ENCODE data around the gene LYSET. TPM values are rescaled to one million over a fixed set of nuclear protein-coding genes. Genes with fewer than 3 reads are reported as not detected.

The LYSET gene
- total and polyA plus RNA-seq, 9 of the 15 experiments (the other 6 are each of a cell fraction or from before 2014, with no cell fraction given), result 7.6 to 36.6 (median 15.9) TPM

- TF ChIP-seq GATAD2B (IDR thresholded peaks at IDR 0.05; ENCODE audit: borderline replicate concordance) (no peak), LEF1 (IDR thresholded peaks at IDR 0.05) (no peak), ZNF239 (CRISPR knock-in tag; IDR thresholded peaks at IDR 0.05) (no peak), PHTF2 (CRISPR knock-in tag; IDR thresholded peaks at IDR 0.05) (no peak), SMARCA5 (IDR thresholded peaks at IDR 0.05) (no peak), NFRKB (IDR thresholded peaks at IDR 0.05; ENCODE audit: low read depth) (0 out of 2 replicates have a peak, but pooled peaks have one; percentile 17), GABPA (tag; conservative IDR thresholded peaks at IDR 0.05; ENCODE audit: low read depth) (peak; percentile 95), MYC (IDR thresholded peaks at IDR 0.05; ENCODE audit: low read depth, low read length) (0 out of 2 replicates have a peak, but pooled peaks have one; percentile 43), MYC (CRISPR knock-in tag; IDR thresholded peaks at IDR 0.05; ENCODE audit: borderline replicate concordance, low read depth) (no peak), HBP1 (CRISPR knock-in tag; IDR thresholded peaks at IDR 0.05) (no peak), HLTF (IDR thresholded peaks at IDR 0.05) (no peak), E2F6 (IDR thresholded peaks at IDR 0.05; ENCODE audit: borderline replicate concordance in 1 of 2, extremely low read depth in 1 of 2, insufficient read depth in 1 of 2, insufficient read length in 1 of 2, low read depth in 1 of 2, low read length in 1 of 2, poor library complexity in 1 of 2, severe bottlenecking in 1 of 2) (peak; percentile 77 to 95), ETV1 (tag; conservative IDR thresholded peaks at IDR 0.05; ENCODE audit: low read depth) (peak; percentile 66), ZNF263 (CRISPR knock-in tag; IDR thresholded peaks at IDR 0.05; ENCODE audit: borderline replicate concordance) (peak; percentile 81), NFIC (IDR thresholded peaks at IDR 0.05) (peak; percentile 65), MAFK (IDR thresholded peaks at IDR 0.05; ENCODE audit: low read length) (no peak)
- TF ChIP-seq, protein P1, sequence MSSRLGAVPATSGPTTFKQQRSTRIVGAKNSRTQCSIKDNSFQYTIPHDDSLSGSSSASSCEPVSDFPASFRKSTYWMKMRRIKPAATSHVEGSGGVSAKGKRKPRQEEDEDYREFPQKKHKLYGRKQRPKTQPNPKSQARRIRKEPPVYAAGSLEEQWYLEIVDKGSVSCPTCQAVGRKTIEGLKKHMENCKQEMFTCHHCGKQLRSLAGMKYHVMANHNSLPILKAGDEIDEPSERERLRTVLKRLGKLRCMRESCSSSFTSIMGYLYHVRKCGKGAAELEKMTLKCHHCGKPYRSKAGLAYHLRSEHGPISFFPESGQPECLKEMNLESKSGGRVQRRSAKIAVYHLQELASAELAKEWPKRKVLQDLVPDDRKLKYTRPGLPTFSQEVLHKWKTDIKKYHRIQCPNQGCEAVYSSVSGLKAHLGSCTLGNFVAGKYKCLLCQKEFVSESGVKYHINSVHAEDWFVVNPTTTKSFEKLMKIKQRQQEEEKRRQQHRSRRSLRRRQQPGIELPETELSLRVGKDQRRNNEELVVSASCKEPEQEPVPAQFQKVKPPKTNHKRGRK (tag; IDR thresholded peaks at IDR 0.05), result no peak
- TF ChIP-seq, protein P2, sequence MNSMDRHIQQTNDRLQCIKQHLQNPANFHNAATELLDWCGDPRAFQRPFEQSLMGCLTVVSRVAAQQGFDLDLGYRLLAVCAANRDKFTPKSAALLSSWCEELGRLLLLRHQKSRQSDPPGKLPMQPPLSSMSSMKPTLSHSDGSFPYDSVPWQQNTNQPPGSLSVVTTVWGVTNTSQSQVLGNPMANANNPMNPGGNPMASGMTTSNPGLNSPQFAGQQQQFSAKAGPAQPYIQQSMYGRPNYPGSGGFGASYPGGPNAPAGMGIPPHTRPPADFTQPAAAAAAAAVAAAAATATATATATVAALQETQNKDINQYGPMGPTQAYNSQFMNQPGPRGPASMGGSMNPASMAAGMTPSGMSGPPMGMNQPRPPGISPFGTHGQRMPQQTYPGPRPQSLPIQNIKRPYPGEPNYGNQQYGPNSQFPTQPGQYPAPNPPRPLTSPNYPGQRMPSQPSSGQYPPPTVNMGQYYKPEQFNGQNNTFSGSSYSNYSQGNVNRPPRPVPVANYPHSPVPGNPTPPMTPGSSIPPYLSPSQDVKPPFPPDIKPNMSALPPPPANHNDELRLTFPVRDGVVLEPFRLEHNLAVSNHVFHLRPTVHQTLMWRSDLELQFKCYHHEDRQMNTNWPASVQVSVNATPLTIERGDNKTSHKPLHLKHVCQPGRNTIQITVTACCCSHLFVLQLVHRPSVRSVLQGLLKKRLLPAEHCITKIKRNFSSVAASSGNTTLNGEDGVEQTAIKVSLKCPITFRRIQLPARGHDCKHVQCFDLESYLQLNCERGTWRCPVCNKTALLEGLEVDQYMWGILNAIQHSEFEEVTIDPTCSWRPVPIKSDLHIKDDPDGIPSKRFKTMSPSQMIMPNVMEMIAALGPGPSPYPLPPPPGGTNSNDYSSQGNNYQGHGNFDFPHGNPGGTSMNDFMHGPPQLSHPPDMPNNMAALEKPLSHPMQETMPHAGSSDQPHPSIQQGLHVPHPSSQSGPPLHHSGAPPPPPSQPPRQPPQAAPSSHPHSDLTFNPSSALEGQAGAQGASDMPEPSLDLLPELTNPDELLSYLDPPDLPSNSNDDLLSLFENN (IDR thresholded peaks at IDR 0.05; ENCODE audit: low read depth in 2 of 2, low read length in 2 of 2), result 0 out of 4 replicates have a peak, but pooled peaks of 1 of the 2 experiments have one; percentile 12
Observed at GRCh38 chr14:93206793-93207467, 21.8 kb downstream of the LYSET start, which contains the start of the genes GON7 and UBR7 (continued).

All from K562 (cell line).